OCI-LY1 (cell line): Measurements from ENCODE around the gene SUCNR1.
"Not testable (repeated sequence)": the region's sequence is repeated elsewhere in the genome, so short reads cannot be mapped to it uniquely, and the experiment has no call there.

Experiments used
- H2AFZ ChIP-seq: fragments of 200-600 bp; sonication (generic), shearing (Covaris generic); 2 replicates; pipeline ENCODE4 v1.6.0; 2014; ENCODE audit warnings: antibody characterized with exemption, mild to moderate bottlenecking, low read length
- H3F3A ChIP-seq: fragments of 200-600 bp; sonication (generic), shearing (Covaris generic); 2 replicates; pipeline ENCODE4 v1.6.0; 2014; ENCODE audit warnings: mild to moderate bottlenecking, antibody characterized with exemption, low read length, moderate library complexity; ENCODE audit not compliant: insufficient read depth
- H3K27ac ChIP-seq: fragments of 200-600 bp; sonication (generic); 2 replicates; pipeline ENCODE4 v1.5.1; 2014; ENCODE audit warnings: low read length, mixed run types, mild to moderate bottlenecking, low read depth; ENCODE audit not compliant: poor library complexity, severe bottlenecking
- H3K27me3 ChIP-seq: fragments of 200-600 bp; sonication (generic); 2 replicates; pipeline ENCODE4 v1.6.0; 2014; ENCODE audit warnings: antibody characterized with exemption, mild to moderate bottlenecking, low read length, moderate library complexity; ENCODE audit not compliant: insufficient read depth
- H3K36me3 ChIP-seq: fragments of 200-600 bp; sonication (generic); 2 replicates; pipeline ENCODE4 v1.6.1; 2014; ENCODE audit warnings: mild to moderate bottlenecking, antibody characterized with exemption, low read length, moderate library complexity, mixed read lengths; ENCODE audit not compliant: insufficient read depth
- H3K4me1 ChIP-seq: fragments of 200-600 bp; sonication (generic); 2 replicates; pipeline ENCODE4 v1.5.1; 2014; ENCODE audit warnings: mild to moderate bottlenecking, low read length, moderate library complexity; ENCODE audit not compliant: insufficient read depth, severe bottlenecking
- H3K4me2 ChIP-seq: fragments of 200-600 bp; sonication (generic), shearing (Covaris generic); 2 replicates; pipeline ENCODE4 v1.6.1; 2014; ENCODE audit warnings: low read length
- H3K4me3 ChIP-seq: fragments of 200-600 bp; sonication (generic); 2 replicates; pipeline ENCODE4 v1.5.1; 2014; ENCODE audit warnings: low read length, low read depth, mild to moderate bottlenecking, mixed read lengths; ENCODE audit not compliant: poor library complexity, severe bottlenecking
- H3K79me2 ChIP-seq: fragments of 200-600 bp; shearing (Covaris generic); 2 replicates; pipeline ENCODE4 v1.6.1; 2016; ENCODE audit warnings: mixed run types, low read length, mixed read lengths; ENCODE audit not compliant: insufficient read depth
- H3K9ac ChIP-seq: fragments of 200-600 bp; sonication (generic), shearing (Covaris generic); 2 replicates; pipeline ENCODE4 v1.6.1; 2014; ENCODE audit warnings: mild to moderate bottlenecking, low read length, mixed read lengths
- H3K9me2 ChIP-seq: fragments of 200-600 bp; sonication (generic), shearing (Covaris generic); 2 replicates; pipeline ENCODE4 v1.6.1; 2014; ENCODE audit warnings: low read depth, mild to moderate bottlenecking, low read length, mixed read lengths
- H3K9me3 ChIP-seq: fragments of 200-600 bp; shearing (Covaris generic); 2 replicates; pipeline ENCODE4 v1.6.1; 2014; ENCODE audit warnings: low read length, mixed read lengths
- H4K20me1 ChIP-seq: fragments of 200-600 bp; sonication (generic), shearing (Covaris generic); 2 replicates; pipeline ENCODE4 v1.6.0; 2016; ENCODE audit warnings: mild to moderate bottlenecking, low read length; ENCODE audit not compliant: insufficient read depth
- EZH2 ChIP-seq: fragments of 200-600 bp; sonication (generic), shearing (Covaris generic); IDR thresholded peaks from 2 replicates; pipeline ENCODE4 v1.8.0; 2017; ENCODE audit warnings: borderline replicate concordance, mixed run types, mild to moderate bottlenecking, antibody characterized with exemption, low read length, moderate library complexity, mixed read lengths
- TF ChIP-seq, protein P1 (sequence below): fragments of 200-600 bp; sonication (generic), shearing (Covaris generic); IDR thresholded peaks from 2 replicates; pipeline ENCODE4 v1.5.1; 2017; ENCODE audit warnings: mild to moderate bottlenecking, antibody characterized with exemption, low read length, moderate library complexity, mixed read lengths

Gene SUCNR1

DNA sequence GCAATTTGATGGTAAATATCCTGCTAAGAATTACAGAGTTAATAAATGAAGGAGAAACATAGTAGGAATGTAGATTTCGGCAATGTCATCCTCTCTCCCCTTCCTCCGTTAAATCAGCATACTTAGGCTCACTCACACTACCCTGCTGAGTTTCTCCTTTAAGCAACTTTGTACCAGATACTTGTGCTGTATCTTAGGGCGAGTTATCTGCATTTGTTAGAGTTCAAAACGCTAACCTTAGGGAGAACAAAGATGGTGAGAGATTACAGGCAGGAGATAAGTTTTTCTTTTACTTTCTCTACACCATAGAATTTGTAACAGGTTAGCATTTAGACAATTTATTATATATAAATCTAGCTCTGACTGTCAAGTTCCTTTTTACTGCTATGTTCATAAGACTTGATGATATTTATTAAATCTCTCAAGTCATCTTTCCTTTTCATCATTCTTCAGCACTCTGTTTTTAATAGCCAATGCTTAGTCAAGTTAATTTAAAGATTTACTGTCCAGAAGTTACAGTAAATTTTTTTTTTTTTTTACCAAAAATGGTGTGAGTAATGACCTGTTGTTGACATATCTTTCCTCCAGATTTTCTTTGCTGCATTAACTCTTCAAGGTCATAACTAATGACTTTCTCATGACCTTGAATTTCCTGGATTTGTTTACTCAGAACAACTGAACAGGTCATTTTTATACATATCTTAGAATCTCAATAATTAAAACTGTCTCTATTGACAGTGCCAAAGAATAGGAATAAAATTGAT is 22.2 kb downstream of the SUCNR1 start:
- H2AFZ ChIP-seq = no peak overlapping the region
- H3K9me3 ChIP-seq = no peaks in the 10 kb centered on the region
- no peaks in the 10 kb centered on the region for H3K27me3 ChIP-seq
- H3K9ac ChIP-seq = no peak overlapping the region
- TF ChIP-seq, protein P1, sequence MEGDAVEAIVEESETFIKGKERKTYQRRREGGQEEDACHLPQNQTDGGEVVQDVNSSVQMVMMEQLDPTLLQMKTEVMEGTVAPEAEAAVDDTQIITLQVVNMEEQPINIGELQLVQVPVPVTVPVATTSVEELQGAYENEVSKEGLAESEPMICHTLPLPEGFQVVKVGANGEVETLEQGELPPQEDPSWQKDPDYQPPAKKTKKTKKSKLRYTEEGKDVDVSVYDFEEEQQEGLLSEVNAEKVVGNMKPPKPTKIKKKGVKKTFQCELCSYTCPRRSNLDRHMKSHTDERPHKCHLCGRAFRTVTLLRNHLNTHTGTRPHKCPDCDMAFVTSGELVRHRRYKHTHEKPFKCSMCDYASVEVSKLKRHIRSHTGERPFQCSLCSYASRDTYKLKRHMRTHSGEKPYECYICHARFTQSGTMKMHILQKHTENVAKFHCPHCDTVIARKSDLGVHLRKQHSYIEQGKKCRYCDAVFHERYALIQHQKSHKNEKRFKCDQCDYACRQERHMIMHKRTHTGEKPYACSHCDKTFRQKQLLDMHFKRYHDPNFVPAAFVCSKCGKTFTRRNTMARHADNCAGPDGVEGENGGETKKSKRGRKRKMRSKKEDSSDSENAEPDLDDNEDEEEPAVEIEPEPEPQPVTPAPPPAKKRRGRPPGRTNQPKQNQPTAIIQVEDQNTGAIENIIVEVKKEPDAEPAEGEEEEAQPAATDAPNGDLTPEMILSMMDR = no peak
- TF ChIP-seq EZH2 = no peak
- H3K79me2 ChIP-seq = no peaks in the 10 kb centered on the region
- H3K4me1 ChIP-seq = no peaks in the 10 kb centered on the region
- H3K9me2 ChIP-seq = no peaks in the 10 kb centered on the region
- no peak overlapping the region for H3K4me3 ChIP-seq
- no peaks in the 10 kb centered on the region for H3K36me3 ChIP-seq
- no peaks in the 10 kb centered on the region for H3F3A ChIP-seq
- no peak overlapping the region for H3K4me2 ChIP-seq
- H3K27ac ChIP-seq = no peak overlapping the region
- no peaks in the 10 kb centered on the region for H4K20me1 ChIP-seq

DNA sequence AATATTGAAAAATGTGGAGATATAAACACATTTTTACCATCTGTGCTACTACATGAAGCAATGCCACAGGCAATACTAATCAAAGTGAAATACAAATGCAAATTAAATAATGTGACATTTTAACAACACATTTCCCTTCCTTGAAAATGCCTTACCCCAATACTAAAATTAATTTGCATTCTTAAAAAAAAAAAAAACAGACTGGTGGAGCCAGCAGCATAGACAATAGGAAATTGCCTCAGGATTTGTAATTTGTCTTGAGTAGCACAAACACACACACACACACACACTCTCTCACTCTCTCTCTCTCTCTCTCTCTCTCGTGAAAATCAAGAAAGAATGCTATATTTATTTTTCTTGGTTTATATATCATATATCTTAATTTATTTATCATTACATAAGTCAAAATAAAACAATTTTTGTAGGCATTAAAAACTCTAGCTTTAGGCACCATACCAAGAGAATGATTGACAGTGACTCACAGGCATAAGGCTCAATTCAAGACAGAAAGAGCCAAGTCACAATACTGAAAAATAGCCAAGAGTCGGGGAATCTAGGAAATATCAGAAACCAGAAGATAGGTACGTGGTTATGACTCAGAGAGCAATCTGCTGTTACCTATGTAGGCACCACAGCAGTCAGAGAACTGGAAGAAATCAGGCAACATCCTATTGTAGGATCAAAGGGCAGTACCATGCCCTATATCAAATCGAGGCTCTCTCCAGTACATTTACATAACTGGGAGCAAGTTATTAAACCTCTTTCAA is 23.0 kb downstream of the SUCNR1 start:
- Histone ChIP-seq H4K20me1 (no peaks in the 10 kb centered on the region), H3F3A (no peaks in the 10 kb centered on the region), H3K4me2 (no peak overlapping the region), H3K9me2 (no peaks in the 10 kb centered on the region), H3K36me3 (no peaks in the 10 kb centered on the region), H2AFZ (no peak overlapping the region), H3K9me3 (no peaks in the 10 kb centered on the region), H3K27ac (no peak overlapping the region), H3K27me3 (no peaks in the 10 kb centered on the region), H3K79me2 (no peaks in the 10 kb centered on the region), H3K9ac (no peak overlapping the region), H3K4me1 (no peaks in the 10 kb centered on the region), H3K4me3 (no peak overlapping the region)
- TF ChIP-seq EZH2 = no peak
- TF ChIP-seq, protein P1 = no peak

DNA sequence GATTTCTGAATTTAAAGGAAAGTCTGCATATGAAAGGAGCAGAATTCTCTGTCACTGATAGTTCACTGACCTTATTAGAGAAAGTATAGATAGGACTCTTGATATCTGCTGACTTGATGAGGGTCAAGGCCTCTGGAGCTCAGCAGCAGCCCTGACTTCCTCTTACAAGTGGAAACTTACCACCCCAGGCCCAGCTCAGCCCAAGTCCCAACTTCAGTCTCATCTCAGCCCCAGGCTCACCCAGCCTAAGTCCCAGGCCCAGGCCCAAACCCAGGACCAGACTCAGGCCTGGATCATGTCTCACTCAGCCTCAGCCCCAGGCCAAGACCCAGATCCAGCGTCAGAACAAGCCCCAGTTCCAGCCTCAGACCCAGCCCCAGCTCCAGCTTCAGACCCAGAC is 24.7 kb downstream of the SUCNR1 start:
- H3K4me1 ChIP-seq, H3K9me3 ChIP-seq, H3K9ac ChIP-seq, H3K79me2 ChIP-seq, H3K27me3 ChIP-seq, H3K36me3 ChIP-seq, H4K20me1 ChIP-seq, H2AFZ ChIP-seq, H3K9me2 ChIP-seq, H3K4me3 ChIP-seq, H3K27ac ChIP-seq, H3F3A ChIP-seq, H3K4me2 ChIP-seq: not testable (repeated sequence)

DNA sequence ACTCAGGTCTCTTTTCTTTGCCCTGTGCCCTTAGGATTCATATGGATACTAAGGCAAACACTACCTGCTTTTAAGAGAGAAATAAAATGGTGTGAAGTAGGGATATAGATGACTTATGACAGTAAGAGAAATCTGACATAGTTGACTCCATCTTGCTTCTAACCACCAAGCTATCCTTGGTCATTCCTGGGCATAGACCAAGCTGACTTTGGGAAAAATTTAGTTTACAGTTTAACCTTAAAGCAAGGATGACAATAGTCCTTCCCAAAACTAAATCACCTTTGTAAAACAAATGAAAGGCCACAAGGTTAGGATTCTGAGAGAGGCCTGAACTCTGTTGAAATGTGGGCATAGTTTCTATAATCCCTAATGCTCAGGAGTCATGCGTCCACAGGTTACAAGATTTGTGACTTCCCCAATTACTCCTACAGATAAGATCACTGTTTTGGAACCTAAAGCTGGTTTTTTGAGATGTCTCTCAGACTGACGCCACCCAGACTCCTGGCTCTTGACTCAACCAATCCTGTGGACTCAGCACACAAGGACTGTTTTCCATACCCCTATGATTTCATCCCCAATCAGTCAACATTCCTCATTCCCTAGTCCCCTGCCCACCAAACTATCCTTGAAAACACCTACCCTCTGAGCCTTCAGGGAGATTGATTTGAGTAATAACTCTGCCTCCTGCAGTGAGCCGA is 25.3 kb downstream of the SUCNR1 start:
- not testable (repeated sequence) for H2AFZ ChIP-seq, H4K20me1 ChIP-seq, H3K9ac ChIP-seq, H3K36me3 ChIP-seq, H3K4me3 ChIP-seq, H3K79me2 ChIP-seq, H3K9me3 ChIP-seq, H3K27ac ChIP-seq, H3K9me2 ChIP-seq, H3K4me2 ChIP-seq, H3K27me3 ChIP-seq, H3K4me1 ChIP-seq, H3F3A ChIP-seq
